NCI-H1048 (cell line): ENCODE results near the gene GPAT2.
"Not testable (repeated sequence)": the region's sequence is repeated elsewhere in the genome, so short reads cannot be mapped to it uniquely, and the experiment has no call there.

ENCODE experiments used
- DNase-seq: peaks from one replicate; lab custom pipeline; 2025; lab: John Stamatoyannopoulos, UW

Gene GPAT2

DNA sequence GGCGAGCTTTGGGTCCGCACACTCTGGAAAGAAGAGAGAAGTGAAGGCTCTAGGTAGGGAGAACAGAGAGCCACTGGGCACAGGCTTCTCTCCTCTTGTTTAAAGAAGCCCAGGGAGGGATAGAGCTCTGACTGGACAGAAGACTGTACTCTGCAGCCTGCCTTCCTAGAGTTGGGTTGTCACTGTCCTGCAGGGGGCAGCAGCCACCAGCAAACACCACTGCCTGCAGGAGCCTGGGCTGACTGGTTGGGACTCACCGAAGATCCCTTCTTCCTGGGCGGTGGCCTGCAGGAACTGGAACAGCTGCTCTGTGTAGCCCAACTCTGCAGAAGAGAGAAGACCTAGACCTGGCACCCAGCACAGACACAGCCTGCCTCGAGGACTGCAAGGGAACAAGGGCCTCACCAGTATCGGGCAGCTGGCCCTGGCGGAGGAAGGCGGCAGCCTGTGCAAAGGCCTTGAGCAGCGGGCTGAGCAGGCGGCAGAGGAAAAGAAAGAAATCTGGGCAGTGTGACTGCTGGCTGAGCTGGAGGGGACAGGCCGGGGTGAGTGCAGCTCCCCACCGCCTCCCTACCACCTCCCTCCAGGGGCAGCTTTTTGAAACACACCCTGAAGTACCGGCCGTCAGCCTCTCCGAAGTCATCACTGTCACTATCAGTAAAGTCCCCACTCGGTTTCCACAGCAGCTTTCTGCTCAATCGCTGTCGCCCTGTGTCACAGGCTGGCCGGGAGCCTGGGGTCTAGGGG lies 11.8 kb downstream of the GPAT2 start:
- not testable (repeated sequence) for DNase-seq

DNA sequence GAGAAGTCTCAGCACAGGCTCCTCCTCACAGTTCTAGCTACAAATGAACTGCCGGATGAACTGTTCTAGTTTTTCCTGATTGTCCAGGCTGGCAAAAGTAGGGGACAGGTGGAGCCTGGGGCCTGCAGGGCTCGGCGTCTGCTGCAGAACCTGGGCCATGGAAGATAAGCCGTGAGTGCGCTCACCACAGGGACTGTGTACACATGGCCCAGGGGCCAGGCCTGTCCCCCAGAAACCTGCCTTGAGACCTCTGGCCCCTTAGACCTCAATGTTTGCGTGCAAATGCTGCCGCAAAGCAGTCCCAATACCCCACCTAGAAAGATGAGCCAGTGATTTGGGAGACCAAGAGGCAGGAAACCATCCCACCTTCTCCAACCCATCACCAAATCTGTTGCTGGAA lies 12.6 kb downstream of the GPAT2 start:
- not testable (repeated sequence) for DNase-seq

DNA sequence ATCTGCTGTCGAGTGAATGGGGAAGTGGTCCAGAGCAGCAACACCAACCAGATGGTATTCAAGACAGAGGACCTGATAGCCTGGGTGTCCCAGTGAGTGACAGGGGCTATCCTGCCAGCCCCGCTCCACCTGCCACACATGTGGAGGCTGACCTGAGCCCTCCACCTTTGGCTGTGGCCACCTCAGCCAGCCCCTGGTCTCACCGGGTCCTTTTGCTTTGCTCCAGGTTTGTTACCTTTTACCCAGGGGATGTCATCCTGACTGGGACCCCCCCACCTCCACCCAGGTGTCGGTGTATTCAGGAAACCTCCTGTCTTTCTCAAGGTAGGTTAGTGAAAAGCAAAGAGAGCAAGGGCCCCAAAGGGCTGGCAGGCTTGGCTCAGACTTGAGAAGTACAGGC lies 13.6 kb downstream of the GPAT2 start:
- DNase-seq = not testable (repeated sequence)

DNA sequence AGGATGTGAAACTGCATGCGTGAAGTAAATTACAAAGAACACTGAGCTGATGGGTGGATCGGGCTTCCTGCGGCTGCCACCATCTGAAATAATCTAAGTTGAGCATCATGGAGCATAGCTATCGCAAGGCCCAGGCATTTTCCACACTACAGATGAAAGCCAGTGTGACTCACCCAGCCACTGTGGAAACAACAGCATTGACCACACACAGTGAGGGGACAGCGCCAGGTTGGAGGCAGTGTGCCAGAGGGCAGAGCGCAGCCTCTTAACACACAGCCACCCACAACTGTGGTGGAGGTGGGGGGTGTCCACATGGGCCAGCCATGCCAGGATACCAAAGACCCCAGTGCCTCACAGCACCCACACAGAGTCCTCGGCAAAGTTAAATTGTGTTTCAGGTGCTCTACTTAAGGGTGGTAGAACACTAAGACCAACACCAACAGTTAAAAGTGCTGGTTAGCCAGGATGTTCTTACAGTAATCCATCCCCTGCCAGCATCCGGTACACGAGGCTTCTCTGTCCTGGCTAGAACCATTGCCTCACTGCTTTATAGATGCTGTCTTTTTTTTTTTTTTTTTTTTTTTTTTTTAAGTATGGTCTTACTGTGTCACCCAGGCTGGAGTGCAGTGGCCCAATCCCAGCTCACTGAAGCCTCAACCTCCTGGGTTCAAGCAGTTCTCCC lies 14.7 kb downstream of the GPAT2 start:
- DNase-seq = not testable (repeated sequence)

DNA sequence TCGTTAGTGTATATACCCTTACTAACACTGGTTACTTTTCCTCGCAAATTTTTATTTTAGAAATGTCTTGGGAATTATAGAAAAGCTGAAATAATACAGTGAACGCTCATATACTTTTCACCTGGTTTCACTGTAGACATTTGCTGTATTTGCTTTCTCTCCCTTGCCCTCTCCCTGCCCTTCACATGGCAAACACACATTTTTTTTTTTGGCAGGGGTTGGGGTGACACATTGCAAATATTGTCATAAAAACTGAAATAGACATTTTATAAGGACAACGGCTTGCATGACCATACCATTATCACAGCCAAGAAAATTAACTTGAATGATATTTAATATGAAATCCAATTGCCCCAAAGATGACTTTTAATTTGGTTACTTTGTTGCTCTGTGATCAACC lies 18.4 kb downstream of the GPAT2 start:
- not testable (repeated sequence) for DNase-seq

- not testable (repeated sequence) for DNase-seq
Observed at GRCh38 chr2:96012792-96013264, 21.9 kb downstream of the GPAT2 start.

DNA sequence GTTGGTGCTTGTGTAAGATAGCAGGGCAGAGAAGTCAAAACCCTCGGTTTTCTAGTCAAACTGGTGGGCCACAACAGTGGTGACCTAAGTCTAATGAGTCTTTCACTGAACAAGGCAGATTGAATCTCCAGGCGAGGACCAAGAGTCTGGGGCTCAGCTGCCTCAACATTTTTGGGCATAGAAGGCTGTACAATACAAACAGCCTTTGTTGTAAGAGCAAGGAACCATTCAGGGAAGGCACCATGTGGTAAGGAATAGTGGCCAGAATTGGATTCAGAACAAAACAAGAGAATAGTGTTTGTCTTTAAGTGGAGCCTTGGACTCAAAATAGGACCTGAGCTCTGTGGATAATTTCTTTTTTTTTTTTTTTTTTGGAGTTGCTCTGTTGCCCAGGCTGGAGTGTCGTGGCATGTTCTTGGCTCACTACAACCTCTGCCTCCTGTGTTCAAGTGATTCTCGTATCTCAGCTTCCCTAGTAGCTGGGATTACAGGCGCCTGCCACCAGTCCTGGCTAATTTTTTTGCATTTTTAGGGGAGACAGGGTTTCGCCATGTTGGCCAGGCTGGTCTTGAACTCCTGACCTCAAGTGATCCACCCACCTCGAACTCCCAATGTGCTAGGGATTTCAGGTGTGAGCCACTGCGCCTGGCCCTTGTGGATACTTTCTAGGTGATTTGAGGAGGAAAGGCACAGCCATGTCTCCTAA lies 22.5 kb downstream of the GPAT2 start:
- DNase-seq = not testable (repeated sequence)

DNA sequence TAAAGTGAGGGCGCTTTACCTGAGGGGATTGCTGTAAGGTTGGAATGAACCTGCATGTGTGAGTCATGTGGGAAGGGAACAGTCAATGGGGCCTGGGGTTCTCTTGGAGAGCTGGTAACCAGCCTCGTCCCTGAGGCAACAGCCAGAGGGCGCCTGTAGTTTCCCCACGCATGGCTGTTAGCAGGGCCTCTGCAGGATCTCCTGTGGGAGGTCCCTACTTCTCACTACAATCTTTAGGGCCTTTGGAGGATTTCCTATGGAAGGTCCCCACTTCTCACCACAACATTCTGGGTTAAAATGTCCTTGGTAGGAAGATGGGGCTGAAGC lies 23.6 kb downstream of the GPAT2 start:
- DNase-seq = not testable (repeated sequence)

DNA sequence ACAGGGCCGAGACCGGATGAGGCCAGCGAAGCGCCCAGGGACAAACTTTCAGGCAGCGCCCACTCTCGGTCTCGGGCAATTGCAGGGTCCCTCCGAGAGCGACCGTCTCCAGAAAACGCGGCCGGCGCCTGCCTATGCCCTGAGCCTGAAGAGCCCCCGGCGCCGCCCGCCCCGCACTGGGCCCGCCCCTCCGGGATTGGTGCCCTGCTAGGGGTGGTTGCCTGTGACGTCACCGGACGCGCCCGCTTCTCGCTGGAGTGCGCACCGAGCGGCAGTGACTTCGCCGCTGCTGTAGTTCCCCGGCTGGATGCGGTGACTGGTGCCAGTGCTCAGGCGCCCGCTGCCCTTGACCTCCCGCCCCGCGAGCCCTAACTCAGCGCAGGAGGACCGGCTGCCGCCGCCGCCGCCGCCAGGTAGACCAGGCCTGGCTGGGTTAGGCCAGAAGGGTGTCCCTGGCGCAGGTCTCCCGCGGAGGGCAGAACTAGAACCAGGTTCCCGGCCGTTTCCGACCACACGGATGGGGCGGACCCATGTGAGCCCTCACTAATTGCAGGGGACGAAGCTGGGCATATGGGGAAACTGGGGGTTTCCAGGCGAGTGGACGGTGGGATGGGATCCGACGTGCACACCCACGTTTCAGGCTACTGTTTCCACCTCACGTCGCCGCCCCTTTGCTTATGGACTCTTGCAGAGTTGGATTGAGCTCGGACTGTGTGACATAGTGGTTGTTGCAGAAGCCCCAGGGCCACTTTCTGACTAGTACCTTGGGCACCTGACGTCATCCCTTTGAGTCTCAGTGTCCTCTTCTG lies 24.2 kb downstream of the GPAT2 start:
- DNase-seq = not testable (repeated sequence)

DNA sequence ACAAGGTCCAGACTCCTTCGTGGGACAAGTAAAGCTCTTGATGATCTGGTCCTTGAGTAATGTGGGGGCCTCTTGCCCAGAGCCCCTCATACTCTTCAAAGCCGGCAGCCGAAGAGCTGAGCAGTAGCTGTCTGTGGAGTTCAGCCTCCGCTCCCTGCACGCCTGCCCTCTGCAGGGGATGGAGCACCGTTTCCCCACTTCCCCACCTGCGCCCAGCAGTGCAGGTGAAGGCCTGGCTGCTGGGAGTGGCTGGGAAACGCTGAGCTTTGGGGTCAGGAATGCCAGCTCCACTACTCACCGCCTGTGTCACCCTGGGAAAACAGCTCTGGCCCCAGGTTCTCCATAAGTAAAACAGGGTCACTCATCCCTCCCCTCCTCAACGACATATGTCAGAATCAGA lies 24.9 kb downstream of the GPAT2 start:
- DNase-seq = not testable (repeated sequence)

DNA sequence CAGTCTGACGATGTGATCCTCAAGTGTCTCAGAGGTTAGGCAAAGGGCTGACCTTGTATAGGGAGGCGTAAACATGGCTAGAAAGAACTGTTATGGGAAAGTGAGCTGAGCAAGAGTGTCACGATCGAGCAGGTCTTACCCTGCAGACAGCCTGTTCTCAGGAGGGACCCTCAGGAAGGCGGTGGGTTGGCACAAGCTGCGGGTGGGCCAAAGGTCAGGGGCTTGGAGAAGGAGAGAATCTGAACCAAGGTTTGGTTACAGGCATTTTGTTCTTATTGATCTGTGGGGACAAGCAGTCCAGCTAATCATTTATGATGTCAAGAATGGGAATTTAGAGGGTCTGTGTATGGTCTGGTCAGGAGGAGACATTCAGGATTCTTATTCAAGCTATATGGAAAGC lies 26.7 kb downstream of the GPAT2 start:
- DNase-seq = not testable (repeated sequence)

- not testable (repeated sequence) for DNase-seq
Observed at GRCh38 chr2:96006248-96006647, 28.5 kb downstream of the GPAT2 start.

DNA sequence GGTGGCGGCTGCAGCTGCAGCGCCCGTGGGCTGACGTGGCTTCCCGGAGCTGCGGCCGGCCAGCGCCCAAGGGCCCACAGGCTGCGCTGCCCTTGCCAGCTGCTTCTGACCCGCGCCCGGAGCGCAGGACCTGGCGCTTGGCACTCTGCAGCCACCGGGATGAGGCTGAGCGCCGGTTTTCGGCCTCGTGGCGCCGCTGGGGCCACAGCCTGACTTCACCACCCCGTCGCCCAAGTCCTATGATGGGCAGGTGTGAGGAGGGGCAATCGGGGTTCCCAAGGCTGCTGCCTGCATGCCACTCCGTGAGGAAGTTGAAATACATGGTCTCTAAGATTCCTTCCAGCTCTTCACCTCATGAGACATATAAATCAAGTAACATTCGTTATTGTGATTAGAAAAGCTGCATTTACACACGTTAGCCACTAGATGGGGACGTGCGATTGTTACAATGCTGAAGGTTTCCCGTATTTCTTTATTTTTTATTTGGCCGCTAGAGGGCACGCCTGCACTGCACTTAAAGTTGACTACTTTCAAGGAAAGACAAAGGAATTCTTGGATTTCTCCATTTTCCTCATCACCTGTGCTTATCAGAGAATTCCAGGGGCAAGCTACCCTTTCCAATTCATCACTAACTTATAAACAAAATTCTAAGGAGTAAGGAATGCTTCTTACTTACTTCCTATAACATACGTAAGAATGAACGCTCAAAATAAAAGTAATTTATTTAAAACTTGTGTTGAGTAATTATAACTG lies 42.0 kb downstream of the GPAT2 start:
- not testable (repeated sequence) for DNase-seq

DNA sequence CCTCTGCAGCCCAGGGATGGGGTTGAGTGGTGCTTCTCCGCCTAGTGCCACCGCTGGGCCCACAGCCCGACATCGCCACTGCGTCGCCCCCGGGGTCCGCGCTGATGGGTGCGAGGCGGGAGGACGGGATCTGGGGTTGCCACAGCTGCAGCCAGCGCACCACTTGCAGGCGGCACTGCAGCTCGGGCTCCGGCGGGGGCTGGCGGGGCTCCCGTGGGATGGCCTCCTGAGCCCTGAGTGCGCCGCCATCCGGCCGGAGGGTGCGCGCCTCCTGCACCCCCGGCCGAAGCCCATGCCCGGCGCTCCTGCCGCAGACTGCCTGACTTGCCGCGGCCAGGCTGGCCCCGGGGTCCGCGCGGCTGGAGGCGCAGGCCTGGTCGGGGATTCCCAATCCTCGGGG lies 42.6 kb downstream of the GPAT2 start:
- DNase-seq = not testable (repeated sequence)

DNA sequence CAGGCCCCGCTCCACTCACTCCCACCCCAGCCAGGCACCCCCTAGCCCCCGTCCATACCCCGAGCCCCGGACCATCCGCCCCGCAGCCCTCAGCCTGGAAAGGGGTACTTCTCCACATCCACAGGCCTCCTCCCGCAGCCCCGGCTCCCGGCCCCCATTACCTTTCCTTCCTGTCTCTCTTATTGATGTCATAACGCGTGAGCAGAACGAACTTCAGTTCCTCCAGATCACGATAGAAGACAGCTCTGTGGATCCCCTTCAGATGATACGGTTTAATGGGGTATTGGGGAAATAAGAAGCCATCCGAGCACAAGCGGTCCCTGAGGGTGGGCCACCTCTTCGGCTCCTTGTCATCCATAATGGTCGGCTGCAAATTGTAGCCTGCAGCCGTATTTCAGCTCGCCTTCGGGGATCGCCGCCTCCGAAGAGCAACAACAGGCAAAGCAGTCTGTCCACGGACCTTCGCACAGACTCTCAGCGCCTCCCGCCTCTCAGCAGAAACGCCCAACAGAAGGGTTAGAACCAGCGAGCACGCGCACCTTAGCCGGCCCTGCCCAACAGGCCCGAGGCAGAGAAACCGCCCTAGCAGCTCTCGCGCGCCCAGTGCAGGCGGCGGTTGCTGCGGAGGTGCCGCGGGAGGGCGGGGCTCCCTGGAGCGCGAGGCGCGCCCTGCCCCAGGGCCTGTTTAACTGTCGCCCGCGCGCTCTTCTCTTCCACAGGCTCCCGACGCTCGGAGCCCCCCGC lies 43.2 kb downstream of the GPAT2 start, which contains the start of gene ANKRD36C:
Gene ANKRD36C, minus strand, starts transcription at position 474 of the 744 bp plus-strand sequence. Its CDS starts 116 bp downstream, at position 358.
- not testable (repeated sequence) for DNase-seq

- DNase-seq = not testable (repeated sequence)
Observed at GRCh38 chr2:95990884-95991283, 43.8 kb downstream of the GPAT2 start.
